ENCODE measurements around the gene POGLUT3. TPM values are rescaled to one million over a fixed set of nuclear protein-coding genes. Genes with fewer than 3 reads are reported as not detected.

The POGLUT3 gene
- total RNA-seq, 1 donor from 2014 or later = 15.3 TPM

Other genes with a start within 250 kb of the POGLUT3 start
- not detected in 2 replicates for gene C11orf65, start 30.9 kb downstream of the POGLUT3 start, total RNA-seq
- under 0.01 TPM in 2 replicates for gene EXPH5, start 95.4 kb upstream of the POGLUT3 start, total RNA-seq
- 48.9 and 68.4 TPM in 2 replicates for gene DDX10, start 166.7 kb upstream of the POGLUT3 start, total RNA-seq

All from dermis microvascular lymphatic vessel endothelial cell (primary cell).